SK-N-SH (cell line): ENCODE measurements around the gene GALNTL6.

Source experiments
- CTCF ChIP-seq: fragments of 200-600 bp; sonication (generic); IDR thresholded peaks from 2 replicates; pipeline ENCODE4 v1.6.1; 2017; ENCODE audit warnings: antibody characterized with exemption, mild to moderate bottlenecking, moderate library complexity
- EZH2phosphoT487 ChIP-seq: fragments of 200-600 bp; sonication (generic); IDR thresholded peaks from 2 replicates; pipeline ENCODE4 v1.6.1; 2017; ENCODE audit warnings: low read depth, mixed run types, mild to moderate bottlenecking, antibody characterized with exemption, moderate library complexity, borderline replicate concordance
- JUND ChIP-seq: IDR thresholded peaks from 2 replicates; pipeline ENCODE4 v1.4.0; 2012
- MXI1 ChIP-seq: IDR thresholded peaks from 2 replicates; pipeline ENCODE4 v1.6.1; 2012; ENCODE audit warnings: mild to moderate bottlenecking, low read depth, low read length, improper control_type of control experiment
- NFIC ChIP-seq: IDR thresholded peaks from 2 replicates; pipeline ENCODE4 v1.4.0; 2012; ENCODE audit warnings: borderline replicate concordance
- RFX5 ChIP-seq: IDR thresholded peaks from 2 replicates; pipeline ENCODE4 v1.6.1; 2012; ENCODE audit warnings: mild to moderate bottlenecking, improper control_type of control experiment, low read length
- TCF12 ChIP-seq: IDR thresholded peaks from 2 replicates; pipeline ENCODE4 v1.4.0; 2012
- TF ChIP-seq, protein P1 (sequence below): IDR thresholded peaks from 2 replicates; pipeline ENCODE4 v1.4.0; 2012; ENCODE audit warnings: low read depth

- no peak for TF ChIP-seq NFIC
- TF ChIP-seq CTCF, result no peak
- no peak for TF ChIP-seq RFX5
- TF ChIP-seq MXI1, result no peak
- TF ChIP-seq EZH2phosphoT487, result no peak
- TF ChIP-seq, protein P1, sequence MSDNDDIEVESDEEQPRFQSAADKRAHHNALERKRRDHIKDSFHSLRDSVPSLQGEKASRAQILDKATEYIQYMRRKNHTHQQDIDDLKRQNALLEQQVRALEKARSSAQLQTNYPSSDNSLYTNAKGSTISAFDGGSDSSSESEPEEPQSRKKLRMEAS, result no peak
- no peak for TF ChIP-seq JUND
- TF ChIP-seq TCF12, result no peak
These were observed 1189.8 kb downstream of the GALNTL6 start for GRCh38 chr4:173002830-173003561.
